ENCODE data around the gene SLC10A2.

DNA sequence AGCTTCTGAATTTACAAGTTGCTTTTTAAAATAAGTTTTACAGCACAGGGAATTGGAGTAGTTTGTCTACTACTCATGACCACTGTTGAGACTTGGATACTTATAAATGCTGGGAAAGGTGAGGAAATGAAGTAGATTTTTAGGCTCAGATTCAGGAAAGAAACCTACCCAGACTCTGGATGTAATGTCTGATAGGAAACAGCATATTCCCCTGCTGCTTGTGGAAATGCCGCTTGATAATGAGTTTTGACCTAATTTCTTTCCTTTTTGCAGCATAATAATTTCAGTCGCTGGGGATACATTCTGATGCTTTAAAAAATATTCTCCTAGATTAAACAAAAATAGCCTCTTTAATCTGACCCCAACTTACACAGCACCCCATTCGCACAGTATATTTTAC lies 53.6 kb downstream of the SLC10A2 start:
- TF ChIP-seq, protein P1, sequence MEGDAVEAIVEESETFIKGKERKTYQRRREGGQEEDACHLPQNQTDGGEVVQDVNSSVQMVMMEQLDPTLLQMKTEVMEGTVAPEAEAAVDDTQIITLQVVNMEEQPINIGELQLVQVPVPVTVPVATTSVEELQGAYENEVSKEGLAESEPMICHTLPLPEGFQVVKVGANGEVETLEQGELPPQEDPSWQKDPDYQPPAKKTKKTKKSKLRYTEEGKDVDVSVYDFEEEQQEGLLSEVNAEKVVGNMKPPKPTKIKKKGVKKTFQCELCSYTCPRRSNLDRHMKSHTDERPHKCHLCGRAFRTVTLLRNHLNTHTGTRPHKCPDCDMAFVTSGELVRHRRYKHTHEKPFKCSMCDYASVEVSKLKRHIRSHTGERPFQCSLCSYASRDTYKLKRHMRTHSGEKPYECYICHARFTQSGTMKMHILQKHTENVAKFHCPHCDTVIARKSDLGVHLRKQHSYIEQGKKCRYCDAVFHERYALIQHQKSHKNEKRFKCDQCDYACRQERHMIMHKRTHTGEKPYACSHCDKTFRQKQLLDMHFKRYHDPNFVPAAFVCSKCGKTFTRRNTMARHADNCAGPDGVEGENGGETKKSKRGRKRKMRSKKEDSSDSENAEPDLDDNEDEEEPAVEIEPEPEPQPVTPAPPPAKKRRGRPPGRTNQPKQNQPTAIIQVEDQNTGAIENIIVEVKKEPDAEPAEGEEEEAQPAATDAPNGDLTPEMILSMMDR (IDR thresholded peaks at IDR 0.05; ENCODE audit: low read depth, low read length), result no peak
- TF ChIP-seq EZH2phosphoT487 (IDR thresholded peaks at IDR 0.05; ENCODE audit: low read depth), result no peak
